ENCODE measurements around the gene ADAMTS10.
"Not testable (repeated sequence)": the region's sequence is repeated elsewhere in the genome, so short reads cannot be mapped to it uniquely, and the experiment has no call there.

ADAMTS10 gene

GRCh38 chr19:8592231-8593009 is 18.1 kb downstream of the ADAMTS10 start:
- DNase-seq, result peak; percentile 96

GRCh38 chr19:8589177-8589714 is 21.3 kb downstream of the ADAMTS10 start:
- DNase-seq, result no peak

- no peak for DNase-seq
These were observed 24.4 kb downstream of the ADAMTS10 start for GRCh38 chr19:8585894-8586750.

- no peak for DNase-seq
These were observed 25.3 kb downstream of the ADAMTS10 start for GRCh38 chr19:8584965-8585893.

GRCh38 chr19:8580710-8581281 is 29.7 kb downstream of the ADAMTS10 start:
- peak; percentile 91 for DNase-seq

GRCh38 chr19:8578642-8579265 is 31.8 kb downstream of the ADAMTS10 start:
- peak; percentile 83 for DNase-seq

- no peak for DNase-seq
These were observed 32.8 kb downstream of the ADAMTS10 start for GRCh38 chr19:8577741-8578140.

- no peak for DNase-seq
These were observed 33.3 kb downstream of the ADAMTS10 start, which contains the start of gene MYO1F for GRCh38 chr19:8577247-8577646. TSS of gene MYO1F (minus strand) at chr19:8577442. CDS start at chr19:8577309, 133 bp downstream.

GRCh38 chr19:8576273-8576993 is 34.1 kb downstream of the ADAMTS10 start:
- no peak for DNase-seq

GRCh38 chr19:8575467-8575997 is 35.0 kb downstream of the ADAMTS10 start:
- no peak for DNase-seq

- DNase-seq, result not testable (repeated sequence)
These were observed 35.9 kb downstream of the ADAMTS10 start for GRCh38 chr19:8574619-8574922.

GRCh38 chr19:8573316-8573715 is 37.2 kb downstream of the ADAMTS10 start:
- no peak for DNase-seq

GRCh38 chr19:8571006-8571411 is 39.5 kb downstream of the ADAMTS10 start:
- DNase-seq, result peak; percentile 51

- DNase-seq, result peak; percentile 59
These were observed 41.3 kb downstream of the ADAMTS10 start for GRCh38 chr19:8569066-8569771.

- DNase-seq, result peak; percentile 39
These were observed 42.9 kb downstream of the ADAMTS10 start for GRCh38 chr19:8567522-8568172.

- DNase-seq, result no peak
These were observed 43.7 kb downstream of the ADAMTS10 start for GRCh38 chr19:8566855-8567254.

- DNase-seq, result not testable (repeated sequence)
These were observed 45.6 kb downstream of the ADAMTS10 start for GRCh38 chr19:8564866-8565265.

GRCh38 chr19:8561075-8561764 is 49.3 kb downstream of the ADAMTS10 start:
- DNase-seq, result no peak

- DNase-seq, result no peak
These were observed 52.2 kb downstream of the ADAMTS10 start for GRCh38 chr19:8558325-8558724.
